GM23338 (cell line): Measurements from ENCODE around the gene TTC28. TPM values are rescaled to one million over a fixed set of nuclear protein-coding genes. Genes with fewer than 3 reads are reported as not detected.

Experiments
- ATAC-seq: fragments of 200-7000 bp; cut with Tn5 transposase; 3 replicates; pipeline ENCODE4 v1.9.1; 2020
- DNase-seq: peaks from one replicate; pipeline ENCODE4 v3.0.0-alpha.2; 2015; ENCODE audit warnings: low spot score
- H2AFZ ChIP-seq: fragments of 200-600 bp; sonication (generic); 2 replicates; pipeline ENCODE4 v1.8.0; 2016; ENCODE audit warnings: antibody characterized with exemption, mild to moderate bottlenecking, moderate library complexity
- H3F3A ChIP-seq: fragments of 200-600 bp; sonication (generic); replicated peaks from 2 replicates; pipeline ENCODE4 v1.8.0; 2017; ENCODE audit warnings: antibody characterized with exemption, mixed run types, low read depth
- H3K27ac ChIP-seq: fragments of 200-600 bp; sonication (generic); 2 replicates; pipeline ENCODE4 v1.6.1; 2016; ENCODE audit warnings: low read depth
- H3K27me3 ChIP-seq: fragments of 200-600 bp; sonication (generic); 2 replicates; pipeline ENCODE4 v1.8.0; 2016; ENCODE audit warnings: mild to moderate bottlenecking, mixed run types, moderate library complexity; ENCODE audit not compliant: insufficient read depth
- H3K36me3 ChIP-seq: fragments of 200-600 bp; sonication (generic); 2 replicates; pipeline ENCODE4 v1.8.0; 2016; ENCODE audit warnings: mild to moderate bottlenecking; ENCODE audit not compliant: insufficient read depth
- H3K4me1 ChIP-seq: fragments of 200-600 bp; sonication (generic); 2 replicates; pipeline ENCODE4 v1.8.0; 2016; ENCODE audit warnings: mild to moderate bottlenecking, moderate library complexity; ENCODE audit not compliant: insufficient read depth
- H3K4me2 ChIP-seq: fragments of 200-600 bp; sonication (generic); 2 replicates; pipeline ENCODE4 v1.7.1; 2017; ENCODE audit warnings: mixed run types
- H3K4me3 ChIP-seq: fragments of 200-600 bp; sonication (generic); 2 replicates; pipeline ENCODE4 v1.6.1; 2016; ENCODE audit warnings: mixed run types
- H3K79me2 ChIP-seq: fragments of 200-600 bp; sonication (generic); replicated peaks from 2 replicates; pipeline ENCODE4 v1.8.0; 2017; ENCODE audit warnings: mild to moderate bottlenecking; ENCODE audit not compliant: insufficient read depth
- H3K9me2 ChIP-seq: fragments of 200-600 bp; sonication (generic); 2 replicates; pipeline ENCODE4 v1.8.0; 2017; ENCODE audit not compliant: insufficient read depth
- H4K20me1 ChIP-seq: fragments of 200-600 bp; sonication (generic); replicated peaks from 2 replicates; pipeline ENCODE4 v1.8.0; 2017; ENCODE audit warnings: mild to moderate bottlenecking; ENCODE audit not compliant: insufficient read depth
- H3K27ac Mint-ChIP-seq: 2 replicates; pipeline ENCODE4 v1.8.0; 2020; ENCODE audit warnings: inconsistent platforms, mild to moderate bottlenecking, moderate library complexity, mixed read lengths
- H3K27me3 Mint-ChIP-seq: 3 replicates; pipeline ENCODE4 v1.8.0; 2022; ENCODE audit warnings: low read depth, mild to moderate bottlenecking, moderate library complexity, mixed read lengths, inconsistent platforms; ENCODE audit not compliant: insufficient read depth, poor library complexity
- H3K36me3 Mint-ChIP-seq: 3 replicates; pipeline ENCODE4 v1.8.0; 2021; ENCODE audit warnings: low read depth, mild to moderate bottlenecking, inconsistent platforms, moderate library complexity, mixed read lengths
- H3K4me1 Mint-ChIP-seq: 3 replicates; pipeline ENCODE4 v1.8.0; 2020; ENCODE audit warnings: mild to moderate bottlenecking, inconsistent platforms, mixed read lengths
- H3K4me3 Mint-ChIP-seq: 3 replicates; pipeline ENCODE4 v1.8.0; 2021; ENCODE audit warnings: moderate library complexity, mild to moderate bottlenecking, inconsistent platforms, mixed read lengths
- H3K9me3 Mint-ChIP-seq: 3 replicates; pipeline ENCODE4 v1.8.0; 2020; ENCODE audit warnings: moderate library complexity, mild to moderate bottlenecking, inconsistent platforms, mixed read lengths
- CREB1 ChIP-seq: fragments of 250-450 bp; sonication (Bioruptor Pico); IDR thresholded peaks from 2 replicates; pipeline ENCODE4 v1.5.0; 2020; ENCODE audit warnings: low read depth, mild to moderate bottlenecking, moderate library complexity
- EZH2 ChIP-seq: fragments of 200-600 bp; sonication (generic); IDR thresholded peaks from one replicate; pipeline ENCODE4 v1.8.0; 2017; ENCODE audit warnings: antibody characterized with exemption, mild to moderate bottlenecking, low read depth; ENCODE audit not compliant: unreplicated experiment
- JUNB ChIP-seq: IDR thresholded peaks from one replicate; pipeline ENCODE4 v1.6.1; 2016; ENCODE audit warnings: antibody characterized with exemption; ENCODE audit not compliant: unreplicated experiment
- NANOG ChIP-seq: IDR thresholded peaks from 2 replicates; pipeline ENCODE4 v1.6.1; 2016; ENCODE audit warnings: antibody characterized with exemption, borderline replicate concordance
- POLR2AphosphoS5 ChIP-seq: IDR thresholded peaks from 2 replicates; pipeline ENCODE4 v1.6.1; 2016; ENCODE audit warnings: antibody characterized with exemption, low read depth
- polyA plus RNA-seq: library from polyadenylated mRNA; unstranded; fragments of >200 nt; fragmentation: Nextera tagmentation; extraction: Ambion mirVana; gene quantifications from 2 replicates; pipeline ENCODE4 v1.2.1, GENCODE V29; 2016
- total RNA-seq: library from RNA; depleted of rRNA; stranded (reverse); fragments of >200 nt; shearing (Covaris generic); gene quantifications from 2 replicates; pipeline ENCODE4 v1.2.3, GENCODE V29; 2014
- TF ChIP-seq, protein P1 (sequence below): IDR thresholded peaks from 2 replicates; pipeline ENCODE4 v1.6.1; 2016; ENCODE audit warnings: antibody characterized with exemption
- TF ChIP-seq, protein P2 (sequence below): fragments of 250-450 bp; sonication (Bioruptor Pico); IDR thresholded peaks from 2 replicates; pipeline ENCODE4 v1.5.0; 2020; ENCODE audit warnings: mild to moderate bottlenecking, moderate library complexity
- TF ChIP-seq, protein P3 (sequence below): IDR thresholded peaks from one replicate; pipeline ENCODE4 v1.6.1; 2018; ENCODE audit warnings: antibody characterized with exemption; ENCODE audit not compliant: unreplicated experiment

Gene TTC28
- total and polyA plus RNA-seq, 2 experiments from 2014 or later: 4.5 to 16.1 TPM

DNA sequence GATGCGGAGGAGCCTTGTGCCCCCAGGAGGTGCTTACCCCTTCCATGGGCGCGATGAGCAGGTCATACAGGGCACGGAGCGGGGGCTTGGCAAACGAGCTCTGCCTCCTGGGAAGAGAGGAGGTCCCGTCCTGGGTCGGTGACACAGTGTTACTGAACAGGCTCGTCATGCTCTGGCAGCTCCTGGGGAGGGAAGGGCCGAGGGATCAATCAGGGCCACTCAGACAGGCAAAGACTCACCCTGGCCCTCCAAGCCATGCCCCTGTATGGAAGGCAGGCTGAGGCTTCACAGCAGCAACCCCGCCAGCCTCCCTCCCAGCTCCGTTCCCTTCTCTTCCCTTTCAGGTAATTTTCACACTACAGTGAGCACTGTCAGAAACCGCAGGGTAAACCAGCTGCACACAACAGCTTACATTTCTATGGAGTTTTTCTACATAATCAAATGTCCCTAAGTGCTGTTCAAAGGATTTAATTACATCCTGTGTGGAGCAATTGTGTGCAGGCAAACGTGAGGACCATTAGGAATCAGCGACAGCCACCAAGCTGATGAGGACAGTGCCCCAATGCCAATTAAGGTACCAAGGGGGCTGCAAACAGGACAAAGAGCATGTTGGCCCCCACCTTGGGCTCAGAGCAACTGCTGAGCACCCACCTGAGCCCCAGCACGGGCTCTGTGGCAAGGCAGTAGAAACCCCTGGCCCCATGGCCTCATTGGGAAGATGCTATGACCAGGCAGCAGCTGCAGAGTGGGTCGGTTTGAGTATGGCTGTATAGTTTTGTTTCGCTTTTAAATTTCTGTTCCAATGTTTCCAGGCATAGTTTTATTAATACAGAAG lies 665.2 kb downstream of the TTC28 start:
- Mint-ChIP-seq H3K4me1 (no peaks in the 10 kb centered on the region), H3K27ac (no peak overlapping the region), H3K36me3 (no peaks in the 10 kb centered on the region), H3K9me3 (no peaks in the 10 kb centered on the region), H3K27me3 (peaks cover 9% of the 10 kb centered on the region), H3K4me3 (no peak overlapping the region)
- no peaks in the 10 kb centered on the region for H4K20me1 ChIP-seq
- H3K4me2 ChIP-seq: no peak overlapping the region
- no peaks in the 10 kb centered on the region for H3K27me3 ChIP-seq
- no peak overlapping the region for H3K27ac ChIP-seq
- H3K36me3 ChIP-seq: no peaks in the 10 kb centered on the region
- H3K4me3 ChIP-seq: no peak overlapping the region
- no peaks in the 10 kb centered on the region for H3K79me2 ChIP-seq
- H3F3A ChIP-seq: 0 out of 2 replicates have a peak, but pooled peaks cover 4% of the 10 kb centered on the region
- ATAC-seq (no peak), DNase-seq (no peak)
- TF ChIP-seq, protein P1, sequence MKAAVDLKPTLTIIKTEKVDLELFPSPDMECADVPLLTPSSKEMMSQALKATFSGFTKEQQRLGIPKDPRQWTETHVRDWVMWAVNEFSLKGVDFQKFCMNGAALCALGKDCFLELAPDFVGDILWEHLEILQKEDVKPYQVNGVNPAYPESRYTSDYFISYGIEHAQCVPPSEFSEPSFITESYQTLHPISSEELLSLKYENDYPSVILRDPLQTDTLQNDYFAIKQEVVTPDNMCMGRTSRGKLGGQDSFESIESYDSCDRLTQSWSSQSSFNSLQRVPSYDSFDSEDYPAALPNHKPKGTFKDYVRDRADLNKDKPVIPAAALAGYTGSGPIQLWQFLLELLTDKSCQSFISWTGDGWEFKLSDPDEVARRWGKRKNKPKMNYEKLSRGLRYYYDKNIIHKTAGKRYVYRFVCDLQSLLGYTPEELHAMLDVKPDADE: no peak
- TF ChIP-seq POLR2AphosphoS5 (no peak), CREB1 (CRISPR knock-in tag) (no peak), NANOG (no peak), EZH2 (no peak), JUNB (no peak)
- TF ChIP-seq, protein P2, sequence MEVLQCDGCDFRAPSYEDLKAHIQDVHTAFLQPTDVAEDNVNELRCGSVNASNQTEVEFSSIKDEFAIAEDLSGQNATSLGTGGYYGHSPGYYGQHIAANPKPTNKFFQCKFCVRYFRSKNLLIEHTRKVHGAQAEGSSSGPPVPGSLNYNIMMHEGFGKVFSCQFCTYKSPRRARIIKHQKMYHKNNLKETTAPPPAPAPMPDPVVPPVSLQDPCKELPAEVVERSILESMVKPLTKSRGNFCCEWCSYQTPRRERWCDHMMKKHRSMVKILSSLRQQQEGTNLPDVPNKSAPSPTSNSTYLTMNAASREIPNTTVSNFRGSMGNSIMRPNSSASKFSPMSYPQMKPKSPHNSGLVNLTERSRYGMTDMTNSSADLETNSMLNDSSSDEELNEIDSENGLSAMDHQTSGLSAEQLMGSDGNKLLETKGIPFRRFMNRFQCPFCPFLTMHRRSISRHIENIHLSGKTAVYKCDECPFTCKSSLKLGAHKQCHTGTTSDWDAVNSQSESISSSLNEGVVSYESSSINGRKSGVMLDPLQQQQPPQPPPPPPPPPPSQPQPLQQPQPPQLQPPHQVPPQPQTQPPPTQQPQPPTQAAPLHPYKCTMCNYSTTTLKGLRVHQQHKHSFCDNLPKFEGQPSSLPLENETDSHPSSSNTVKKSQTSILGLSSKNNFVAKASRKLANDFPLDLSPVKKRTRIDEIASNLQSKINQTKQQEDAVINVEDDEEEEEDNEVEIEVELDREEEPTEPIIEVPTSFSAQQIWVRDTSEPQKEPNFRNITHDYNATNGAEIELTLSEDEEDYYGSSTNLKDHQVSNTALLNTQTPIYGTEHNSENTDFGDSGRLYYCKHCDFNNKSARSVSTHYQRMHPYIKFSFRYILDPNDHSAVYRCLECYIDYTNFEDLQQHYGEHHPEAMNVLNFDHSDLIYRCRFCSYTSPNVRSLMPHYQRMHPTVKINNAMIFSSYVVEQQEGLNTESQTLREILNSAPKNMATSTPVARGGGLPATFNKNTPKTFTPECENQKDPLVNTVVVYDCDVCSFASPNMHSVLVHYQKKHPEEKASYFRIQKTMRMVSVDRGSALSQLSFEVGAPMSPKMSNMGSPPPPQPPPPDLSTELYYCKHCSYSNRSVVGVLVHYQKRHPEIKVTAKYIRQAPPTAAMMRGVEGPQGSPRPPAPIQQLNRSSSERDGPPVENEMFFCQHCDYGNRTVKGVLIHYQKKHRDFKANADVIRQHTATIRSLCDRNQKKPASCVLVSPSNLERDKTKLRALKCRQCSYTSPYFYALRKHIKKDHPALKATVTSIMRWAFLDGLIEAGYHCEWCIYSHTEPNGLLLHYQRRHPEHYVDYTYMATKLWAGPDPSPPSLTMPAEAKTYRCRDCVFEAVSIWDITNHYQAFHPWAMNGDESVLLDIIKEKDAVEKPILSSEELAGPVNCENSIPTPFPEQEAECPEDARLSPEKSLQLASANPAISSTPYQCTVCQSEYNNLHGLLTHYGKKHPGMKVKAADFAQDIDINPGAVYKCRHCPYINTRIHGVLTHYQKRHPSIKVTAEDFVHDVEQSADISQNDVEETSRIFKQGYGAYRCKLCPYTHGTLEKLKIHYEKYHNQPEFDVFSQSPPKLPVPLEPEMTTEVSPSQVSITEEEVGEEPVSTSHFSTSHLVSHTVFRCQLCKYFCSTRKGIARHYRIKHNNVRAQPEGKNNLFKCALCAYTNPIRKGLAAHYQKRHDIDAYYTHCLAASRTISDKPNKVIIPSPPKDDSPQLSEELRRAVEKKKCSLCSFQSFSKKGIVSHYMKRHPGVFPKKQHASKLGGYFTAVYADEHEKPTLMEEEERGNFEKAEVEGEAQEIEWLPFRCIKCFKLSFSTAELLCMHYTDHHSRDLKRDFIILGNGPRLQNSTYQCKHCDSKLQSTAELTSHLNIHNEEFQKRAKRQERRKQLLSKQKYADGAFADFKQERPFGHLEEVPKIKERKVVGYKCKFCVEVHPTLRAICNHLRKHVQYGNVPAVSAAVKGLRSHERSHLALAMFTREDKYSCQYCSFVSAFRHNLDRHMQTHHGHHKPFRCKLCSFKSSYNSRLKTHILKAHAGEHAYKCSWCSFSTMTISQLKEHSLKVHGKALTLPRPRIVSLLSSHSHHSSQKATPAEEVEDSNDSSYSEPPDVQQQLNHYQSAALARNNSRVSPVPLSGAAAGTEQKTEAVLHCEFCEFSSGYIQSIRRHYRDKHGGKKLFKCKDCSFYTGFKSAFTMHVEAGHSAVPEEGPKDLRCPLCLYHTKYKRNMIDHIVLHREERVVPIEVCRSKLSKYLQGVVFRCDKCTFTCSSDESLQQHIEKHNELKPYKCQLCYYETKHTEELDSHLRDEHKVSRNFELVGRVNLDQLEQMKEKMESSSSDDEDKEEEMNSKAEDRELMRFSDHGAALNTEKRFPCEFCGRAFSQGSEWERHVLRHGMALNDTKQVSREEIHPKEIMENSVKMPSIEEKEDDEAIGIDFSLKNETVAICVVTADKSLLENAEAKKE (CRISPR knock-in tag): no peak
- TF ChIP-seq, protein P3, sequence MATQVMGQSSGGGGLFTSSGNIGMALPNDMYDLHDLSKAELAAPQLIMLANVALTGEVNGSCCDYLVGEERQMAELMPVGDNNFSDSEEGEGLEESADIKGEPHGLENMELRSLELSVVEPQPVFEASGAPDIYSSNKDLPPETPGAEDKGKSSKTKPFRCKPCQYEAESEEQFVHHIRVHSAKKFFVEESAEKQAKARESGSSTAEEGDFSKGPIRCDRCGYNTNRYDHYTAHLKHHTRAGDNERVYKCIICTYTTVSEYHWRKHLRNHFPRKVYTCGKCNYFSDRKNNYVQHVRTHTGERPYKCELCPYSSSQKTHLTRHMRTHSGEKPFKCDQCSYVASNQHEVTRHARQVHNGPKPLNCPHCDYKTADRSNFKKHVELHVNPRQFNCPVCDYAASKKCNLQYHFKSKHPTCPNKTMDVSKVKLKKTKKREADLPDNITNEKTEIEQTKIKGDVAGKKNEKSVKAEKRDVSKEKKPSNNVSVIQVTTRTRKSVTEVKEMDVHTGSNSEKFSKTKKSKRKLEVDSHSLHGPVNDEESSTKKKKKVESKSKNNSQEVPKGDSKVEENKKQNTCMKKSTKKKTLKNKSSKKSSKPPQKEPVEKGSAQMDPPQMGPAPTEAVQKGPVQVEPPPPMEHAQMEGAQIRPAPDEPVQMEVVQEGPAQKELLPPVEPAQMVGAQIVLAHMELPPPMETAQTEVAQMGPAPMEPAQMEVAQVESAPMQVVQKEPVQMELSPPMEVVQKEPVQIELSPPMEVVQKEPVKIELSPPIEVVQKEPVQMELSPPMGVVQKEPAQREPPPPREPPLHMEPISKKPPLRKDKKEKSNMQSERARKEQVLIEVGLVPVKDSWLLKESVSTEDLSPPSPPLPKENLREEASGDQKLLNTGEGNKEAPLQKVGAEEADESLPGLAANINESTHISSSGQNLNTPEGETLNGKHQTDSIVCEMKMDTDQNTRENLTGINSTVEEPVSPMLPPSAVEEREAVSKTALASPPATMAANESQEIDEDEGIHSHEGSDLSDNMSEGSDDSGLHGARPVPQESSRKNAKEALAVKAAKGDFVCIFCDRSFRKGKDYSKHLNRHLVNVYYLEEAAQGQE: no peak
- no peaks in the 10 kb centered on the region for H3K9me2 ChIP-seq
- no peak overlapping the region for H2AFZ ChIP-seq
- no peaks in the 10 kb centered on the region for H3K4me1 ChIP-seq
